Dedifferentiated amniotic fluid mesenchymal stem cell (primary cell): Measurements from ENCODE around the gene CPN2.

ENCODE experiments used
- DNase-seq: peaks from one replicate; pipeline ENCODE4 v3.0.0-alpha.2; 2016; ENCODE audit errors: extremely low spot score

Gene CPN2

DNA sequence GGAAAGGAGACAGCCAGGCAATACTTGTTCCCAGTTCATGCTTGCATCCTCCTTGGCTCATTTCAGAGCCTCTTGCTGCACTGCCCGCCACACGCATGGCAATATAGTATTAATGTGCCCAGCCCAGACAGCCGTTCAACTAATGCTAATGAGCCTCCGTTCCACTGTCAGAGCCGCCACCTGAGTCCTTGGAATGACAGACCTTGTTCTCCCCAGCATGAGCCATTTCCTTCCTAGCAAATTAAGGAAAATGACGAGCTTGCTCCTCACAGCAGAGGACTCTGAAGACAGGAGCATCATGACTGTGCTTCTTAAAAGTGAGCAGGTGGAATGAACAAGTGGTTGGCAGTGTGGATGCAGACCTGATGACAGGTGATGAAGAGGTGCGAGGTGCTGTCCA, 29.2 kb upstream of the CPN2 start:
- no peak for DNase-seq

GRCh38 chr3:194379651-194380050, 28.5 kb upstream of the CPN2 start:
- DNase-seq, result no peak

DNA sequence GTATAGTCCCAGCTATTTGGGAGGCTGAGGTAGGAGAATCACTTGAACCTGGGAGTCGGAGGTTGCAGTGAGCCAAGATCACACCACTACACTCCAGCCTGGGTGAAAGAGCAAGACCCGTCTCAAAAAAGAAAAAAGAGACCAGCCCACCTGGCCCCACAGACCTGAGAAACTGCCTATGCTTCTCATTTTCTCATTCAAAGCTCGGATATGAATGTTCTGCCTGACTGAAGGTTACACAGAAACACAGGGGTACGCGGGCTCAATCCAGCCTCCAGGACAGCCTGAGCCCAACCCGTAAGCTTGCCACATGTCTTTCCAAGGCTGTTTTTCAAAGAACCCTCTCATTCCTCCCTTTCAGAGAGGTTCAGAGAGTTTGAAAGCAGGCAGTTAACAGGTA, 28.1 kb upstream of the CPN2 start:
- no peak for DNase-seq

- no peak for DNase-seq
Observed at GRCh38 chr3:194377708-194378107, 26.6 kb upstream of the CPN2 start.

- DNase-seq, result no peak
Observed at GRCh38 chr3:194376241-194376560, 25.1 kb upstream of the CPN2 start.

GRCh38 chr3:194375473-194376240, 24.5 kb upstream of the CPN2 start:
- DNase-seq, result no peak

GRCh38 chr3:194374935-194375334, 23.8 kb upstream of the CPN2 start:
- no peak for DNase-seq

DNA sequence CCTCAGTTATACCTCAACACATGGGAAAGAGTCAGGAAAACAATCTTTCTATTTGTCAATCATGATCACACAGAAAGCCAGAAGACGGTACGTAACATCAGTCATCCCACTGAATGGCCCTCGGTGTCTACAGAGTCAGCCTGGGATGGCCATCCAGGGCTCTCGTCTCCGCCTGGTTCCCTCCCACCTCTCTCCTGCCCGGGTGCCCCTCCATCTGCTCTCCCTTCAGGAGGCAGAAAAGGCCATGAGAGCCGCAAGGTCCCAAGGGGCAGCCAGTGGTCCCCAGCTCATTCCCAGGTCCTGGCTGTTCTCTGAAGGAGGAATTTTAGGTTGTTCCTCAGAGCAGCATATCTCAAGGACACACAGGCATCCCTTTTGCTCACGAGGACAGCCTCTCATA, 22.8 kb upstream of the CPN2 start:
- DNase-seq, result no peak

- no peak for DNase-seq
Observed at GRCh38 chr3:194373028-194373427, 21.9 kb upstream of the CPN2 start.

DNA sequence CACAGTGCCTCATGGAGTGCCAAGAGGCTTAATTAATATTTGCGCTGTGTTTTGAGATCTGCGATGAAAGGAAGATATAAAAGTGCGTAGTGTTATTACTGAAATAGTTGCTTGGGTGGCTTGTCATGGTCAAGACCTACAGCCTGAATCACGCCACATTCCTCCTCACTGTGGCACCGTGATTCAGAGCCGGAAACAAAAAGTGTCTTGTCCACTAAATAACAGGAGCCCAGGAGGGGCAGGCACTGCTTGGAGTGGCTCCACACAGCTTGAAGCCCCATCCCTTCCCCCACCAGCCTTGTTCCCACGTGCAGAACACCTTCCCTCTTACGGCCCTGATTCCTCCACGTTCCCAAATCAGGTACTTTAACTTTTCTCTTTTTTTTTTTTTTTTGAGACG, 19.6 kb upstream of the CPN2 start:
- DNase-seq, result no peak

GRCh38 chr3:194369522-194370279, 18.6 kb upstream of the CPN2 start, which contains the start of gene LRRC15:
TSS of gene LRRC15 (minus strand) at chr3:194369743. CDS start at chr3:194361043, 8,700 bp downstream.
- DNase-seq, result peak; percentile 60

DNA sequence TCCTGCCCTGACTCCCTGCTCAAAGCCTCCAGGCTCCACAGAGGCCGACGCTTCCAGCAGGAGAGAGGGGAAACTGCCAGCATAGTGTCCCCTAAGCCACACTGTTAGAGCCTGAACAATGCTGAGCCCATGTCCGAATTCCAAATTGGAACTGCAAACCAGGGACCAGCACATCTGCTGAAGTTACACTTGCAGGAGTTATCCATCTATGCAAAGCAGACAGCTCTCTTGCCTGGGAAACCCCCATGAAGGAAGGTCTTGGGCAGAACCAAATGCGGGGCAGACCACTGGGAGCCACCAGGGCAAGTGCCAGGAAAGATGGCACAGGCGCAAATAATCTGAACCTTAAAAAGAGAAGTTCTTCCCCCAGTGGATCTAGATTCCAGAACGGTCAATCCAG, 17.8 kb upstream of the CPN2 start:
- no peak for DNase-seq

DNA sequence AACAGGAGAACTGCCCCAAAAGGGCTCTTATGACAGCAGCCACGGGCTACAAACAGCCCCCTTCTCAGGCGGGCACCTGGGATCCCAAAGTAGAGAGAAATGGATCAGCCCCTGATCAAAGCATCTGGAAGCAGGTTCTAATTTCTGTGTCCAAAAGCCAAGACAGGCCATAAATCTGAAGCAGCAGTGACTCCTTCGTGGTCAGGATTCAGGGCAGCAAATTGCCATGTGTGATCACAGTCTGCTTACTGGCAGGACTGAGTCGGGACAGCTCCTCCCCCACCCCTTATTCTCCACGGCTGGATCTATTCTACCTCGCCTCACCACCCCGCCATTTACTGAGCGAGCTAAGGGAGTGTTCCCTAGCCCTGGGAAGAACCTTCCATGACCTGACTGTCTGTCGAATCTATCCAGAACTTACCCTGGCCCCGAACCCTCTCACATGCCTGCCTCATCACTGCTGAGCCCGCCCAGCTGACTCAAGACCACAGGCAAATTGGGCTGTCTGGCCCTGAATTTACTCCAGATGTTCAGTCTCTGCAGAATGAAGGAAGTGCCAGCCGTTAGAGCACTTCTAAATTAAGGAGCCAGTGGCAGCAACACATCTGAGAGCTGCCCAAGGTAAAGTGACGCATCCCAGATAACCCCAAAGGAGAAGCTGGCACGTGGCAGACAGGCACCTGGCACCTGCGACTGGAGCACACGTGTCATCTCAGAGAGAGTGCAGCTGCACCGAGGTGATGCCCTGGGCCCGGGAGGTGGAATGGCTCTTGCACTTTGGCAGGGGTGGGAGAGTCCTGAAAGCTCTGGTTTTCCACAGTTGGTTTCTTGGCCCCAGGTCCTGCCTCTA, 17.1 kb upstream of the CPN2 start:
- peak; percentile 49 for DNase-seq

DNA sequence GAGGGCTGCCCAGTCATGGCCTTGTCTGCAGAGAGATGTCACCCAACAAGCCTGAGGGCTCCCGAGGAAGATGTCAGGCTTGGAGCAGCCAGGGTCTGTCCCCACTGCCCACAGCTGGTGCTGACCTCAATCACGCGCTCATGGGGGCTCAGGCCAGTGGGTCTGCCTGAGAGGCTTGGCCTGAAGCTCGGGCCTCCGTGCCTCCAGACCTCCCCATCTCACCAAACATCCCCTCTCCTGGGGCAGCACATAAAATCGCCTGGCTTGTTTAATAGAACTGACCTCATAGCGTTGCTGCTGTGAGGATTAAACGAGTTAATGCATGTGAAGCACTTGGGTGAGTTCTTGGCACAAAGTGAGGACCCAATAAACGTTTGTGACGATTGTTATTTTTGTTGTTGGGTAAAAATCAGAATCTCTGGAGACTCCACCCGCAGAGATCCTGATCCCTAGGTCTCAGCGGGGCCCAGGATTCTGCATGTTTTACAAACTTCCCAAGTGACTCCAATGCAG, 14.9 kb upstream of the CPN2 start:
- no peak for DNase-seq

DNA sequence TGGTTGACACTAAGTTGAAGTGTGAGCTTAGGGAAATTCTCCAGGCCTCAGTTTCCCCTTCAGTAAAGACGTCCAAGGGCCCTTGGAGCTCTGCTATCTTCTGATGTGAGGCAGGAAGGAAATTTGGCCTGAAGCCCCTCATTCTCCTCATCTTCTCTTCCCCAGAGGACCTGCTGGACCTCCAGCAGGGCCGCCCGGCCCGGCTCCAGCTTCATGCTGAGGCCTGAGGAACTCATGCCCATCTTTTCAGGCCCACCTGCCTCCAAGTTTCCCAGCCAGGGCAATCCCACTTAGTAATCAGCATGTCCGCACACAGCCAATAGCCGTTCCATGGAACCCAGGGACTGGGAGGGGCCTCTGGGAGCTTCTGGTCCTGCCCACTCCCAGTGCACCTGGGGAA, 14.4 kb upstream of the CPN2 start:
- DNase-seq, result no peak

- DNase-seq, result peak; percentile 26
Observed at GRCh38 chr3:194364652-194365434, 13.7 kb upstream of the CPN2 start.

DNA sequence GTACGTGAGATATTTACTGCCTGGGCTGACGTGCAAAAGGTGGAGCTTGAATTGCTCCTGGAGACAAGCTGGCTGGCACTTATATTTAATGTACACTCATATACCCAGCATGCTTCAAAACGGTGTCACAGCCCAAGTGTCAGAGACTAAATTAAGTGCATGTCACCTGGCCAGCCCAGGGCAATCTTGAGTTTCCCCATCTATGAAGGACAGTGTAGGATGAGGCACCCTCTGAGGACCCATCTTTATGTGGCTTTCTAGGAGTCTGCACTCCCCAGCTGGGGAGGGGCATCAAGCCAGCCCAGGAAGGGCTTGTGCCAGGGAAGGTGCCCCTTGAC, 13.2 kb upstream of the CPN2 start:
- no peak for DNase-seq

GRCh38 chr3:194360568-194360967, 9.4 kb upstream of the CPN2 start:
- no peak for DNase-seq

DNA sequence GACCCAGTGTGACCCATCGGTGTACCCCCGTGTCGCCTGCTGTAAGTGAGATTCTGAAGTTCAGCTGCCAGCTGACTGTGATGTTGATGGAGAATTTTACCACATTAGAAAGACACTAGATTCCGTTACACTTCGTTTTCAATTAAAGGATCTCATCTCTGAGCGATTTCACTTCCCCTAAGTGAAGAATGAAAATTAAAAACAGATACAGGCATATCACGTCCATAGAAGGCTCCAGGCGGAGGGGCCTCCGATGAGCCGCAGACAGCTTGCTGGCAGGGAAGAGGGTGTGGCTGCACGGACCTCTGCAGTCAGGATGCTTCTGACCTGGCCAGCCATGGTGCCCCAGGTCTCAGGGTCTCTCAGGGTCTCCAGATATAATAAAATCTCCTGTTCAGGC, 6.6 kb upstream of the CPN2 start:
- no peak for DNase-seq

- no peak for DNase-seq
Observed at GRCh38 chr3:194355379-194355778, 4.3 kb upstream of the CPN2 start.

GRCh38 chr3:194354315-194354714, 3.2 kb upstream of the CPN2 start:
- no peak for DNase-seq
